GM19397 (cell line): ENCODE results near the gene REC8.

Experiments
- ATAC-seq: cut with Tn5 transposase; IDR thresholded peaks from one replicate; pipeline ENCODE4 v1.9.1; 2021; ENCODE audit warnings: mild to moderate bottlenecking, moderate library complexity; ENCODE audit not compliant: unreplicated experiment

REC8 gene

GRCh38 chr14:24171422-24172260, at the start of gene REC8:
Gene REC8 (plus strand): TSS chr14:24172080. CDS start chr14:24172553, 473 bp downstream.
- ATAC-seq: peak; percentile 81

- no peak for ATAC-seq
These were observed 49.5 kb upstream of the REC8 start for GRCh38 chr14:24122416-24122815.

GRCh38 chr14:24122898-24123297, 49.0 kb upstream of the REC8 start:
- ATAC-seq: no peak

- ATAC-seq: peak; percentile 47
These were observed 48.2 kb upstream of the REC8 start for GRCh38 chr14:24123424-24124417.

GRCh38 chr14:24126939-24127338, 44.9 kb upstream of the REC8 start:
- ATAC-seq: no peak

- ATAC-seq: no peak
These were observed 44.2 kb upstream of the REC8 start for GRCh38 chr14:24127673-24128072.

GRCh38 chr14:24129410-24129998, 42.4 kb upstream of the REC8 start:
- no peak for ATAC-seq

- ATAC-seq: no peak
These were observed 41.5 kb upstream of the REC8 start, which contains the start of gene FITM1 for GRCh38 chr14:24130380-24130716. Gene FITM1 (plus strand): TSS chr14:24130659. CDS start chr14:24131564, 905 bp downstream.

- ATAC-seq: no peak
These were observed 40.9 kb upstream of the REC8 start for GRCh38 chr14:24130717-24131548.

- ATAC-seq: no peak
These were observed 40.3 kb upstream of the REC8 start for GRCh38 chr14:24131549-24131966.

GRCh38 chr14:24132061-24132685, 39.7 kb upstream of the REC8 start:
- no peak for ATAC-seq

GRCh38 chr14:24132976-24133375, 38.9 kb upstream of the REC8 start:
- no peak for ATAC-seq

GRCh38 chr14:24133735-24134134, 38.1 kb upstream of the REC8 start:
- no peak for ATAC-seq

GRCh38 chr14:24135584-24135833, 36.4 kb upstream of the REC8 start:
- no peak for ATAC-seq

- ATAC-seq: peak; percentile 83
These were observed 35.8 kb upstream of the REC8 start, which contains the start of gene PSME1 for GRCh38 chr14:24135834-24136683. Gene PSME1 (plus strand): TSS chr14:24136194. CDS start chr14:24136263, 69 bp downstream.

- ATAC-seq: no peak
These were observed 35.0 kb upstream of the REC8 start for GRCh38 chr14:24136684-24137528.

- no peak for ATAC-seq
These were observed 34.1 kb upstream of the REC8 start for GRCh38 chr14:24137529-24138395.
